ENCODE measurements around the gene ETFB. TPM values are rescaled to one million over a fixed set of nuclear protein-coding genes. Genes with fewer than 3 reads are reported as not detected.
A peak's percentile ranks its signal among the peaks of the same experiment; 100 is the strongest.
"Not testable (repeated sequence)": the region's sequence is repeated elsewhere in the genome, so short reads cannot be mapped to it uniquely, and the experiment has no call there.

Gene ETFB
- 10 to 100 TPM; 46.2 to 48.1 TPM for total RNA-seq
- polyA plus RNA-seq, result 100 to 1,000 TPM in 1 of 3 donors, 10 to 100 TPM in 2; 85.8 to 104 (median 91.5) TPM
- total RNA-seq, result 8.2 to 13.5 (median 10.6) reads per million in 6 experiments

DNA sequence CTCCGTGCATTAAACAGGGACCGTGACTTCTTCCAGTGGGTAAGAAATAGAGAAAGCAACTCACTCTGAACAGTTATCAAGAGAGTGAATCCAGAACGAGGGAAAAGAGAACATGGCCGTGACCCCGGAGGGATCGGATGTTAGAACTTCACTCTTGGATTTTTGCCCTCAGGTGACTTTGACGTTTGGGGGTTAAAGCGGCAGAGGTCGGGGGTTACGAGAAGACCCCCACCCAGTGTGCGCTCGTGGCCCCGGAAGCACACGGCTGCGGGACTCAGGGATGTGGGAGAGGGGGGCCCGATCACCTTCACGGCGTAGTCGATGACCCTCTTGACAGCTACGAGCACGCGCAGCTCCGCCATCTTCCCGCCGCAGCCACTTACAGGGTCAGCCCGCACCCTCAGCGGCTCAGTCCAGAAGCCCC, at the start of gene ETFB:
Gene ETFB (minus strand): TSS at position 424 of the 424 bp plus-strand sequence. CDS start 62 bp downstream, at position 362.
- POLR2A ChIA-PET, result interaction anchor here (0.9 to 1.4 kb wide), 4 partner anchors 12 to 76 kb away, joined by 3 to 10 read pairs (median 5); no protein-coding TSS in a partner anchor
- H3K36me3 Mint-ChIP-seq, result peaks cover 0 to 2% (median 0%) of the 10 kb centered on the region in 3 donors
- ATAC-seq, result peak in 1 of 2 donors; percentile 1
- no peaks in the 10 kb centered on the region for H3K9me3 Mint-ChIP-seq
- peak within 1 kb of the TSS; percentile 93 to 100 (median 98) for H3K4me3 Mint-ChIP-seq
- no peaks in the 10 kb centered on the region for H3K27me3 Mint-ChIP-seq
- H3K4me1 Mint-ChIP-seq, result peaks cover 51 to 77% (median 69%) of the 10 kb centered on the region in 4 donors
- peak within 1 kb of the TSS; percentile 83 to 98 (median 97) for H3K27ac Mint-ChIP-seq
- DNase-seq, result peak in 1 of 10 donors; percentile 7

DNA sequence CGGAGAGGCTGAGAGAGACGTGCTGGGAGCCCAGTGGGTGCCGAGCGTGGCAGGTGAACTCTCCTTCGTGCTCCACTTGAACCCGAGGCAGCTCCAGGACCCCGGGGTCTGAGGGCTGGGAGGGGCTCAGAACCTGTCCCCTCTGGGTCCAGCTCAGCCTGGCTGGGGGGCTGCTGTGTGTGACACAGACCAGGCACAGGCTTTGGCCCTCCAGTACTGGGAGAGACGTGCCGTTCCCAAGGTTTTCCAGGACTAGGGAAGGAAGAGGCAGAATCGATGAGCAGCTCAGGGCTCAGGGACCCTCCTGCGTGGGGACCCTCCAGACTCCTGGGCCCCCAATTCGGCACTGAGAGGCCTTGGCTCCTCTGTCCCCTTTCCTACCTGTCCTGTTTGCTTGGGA, 49.0 kb upstream of the ETFB start:
- Mint-ChIP-seq H3K4me3 (no peak overlapping the region), H3K27me3 (peaks cover 3 to 20% (median 14%) of the 10 kb centered on the region in 5 donors), H3K36me3 (no peaks in the 10 kb centered on the region), H3K27ac (no peak overlapping the region), H3K4me1 (peaks cover 0 to 23% (median 5%) of the 10 kb centered on the region in 4 donors), H3K9me3 (no peaks in the 10 kb centered on the region)
- POLR2A ChIA-PET, result no interaction called here
- ATAC-seq (no peak), DNase-seq (no peak)

DNA sequence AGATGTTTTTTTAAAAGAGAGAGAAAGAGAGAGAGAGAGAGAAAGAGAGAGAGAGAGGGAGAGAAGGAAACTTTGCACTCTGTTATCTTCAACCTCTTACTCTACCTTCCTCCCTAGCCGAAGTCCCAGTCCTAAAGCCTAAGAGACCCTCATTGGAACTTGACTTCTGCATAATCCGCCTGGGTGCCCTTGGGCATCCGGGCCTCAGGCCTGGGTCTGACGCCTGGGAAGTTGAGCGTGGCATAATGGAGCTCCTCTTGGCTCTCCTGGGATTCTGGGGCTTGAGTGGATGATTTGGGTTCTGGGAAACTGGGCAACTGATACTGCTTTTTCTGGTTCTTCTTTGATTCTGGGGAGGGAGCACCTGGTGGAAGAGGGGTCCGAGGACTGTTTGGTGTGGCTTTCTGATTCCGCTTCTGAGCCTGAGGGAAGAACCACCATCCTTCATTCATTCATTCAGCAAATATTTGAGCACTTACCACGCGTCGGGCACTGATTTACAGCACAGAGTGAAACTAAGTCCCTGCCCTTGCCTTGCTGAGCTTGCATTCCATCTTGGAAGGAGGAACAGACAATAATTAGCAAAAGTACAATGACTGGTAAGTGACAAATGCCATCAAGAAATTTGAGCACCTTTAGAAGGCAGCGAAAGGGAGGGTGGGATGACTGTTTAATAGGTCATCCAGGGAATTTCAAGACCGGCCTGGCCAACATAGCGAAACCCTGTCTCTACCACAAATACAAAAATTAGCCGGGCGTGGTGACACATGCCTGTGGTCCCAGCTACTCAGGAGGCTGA, 45.0 kb upstream of the ETFB start:
- no peak overlapping the region for H3K4me3 Mint-ChIP-seq
- no peak for DNase-seq
- POLR2A ChIA-PET, result no interaction called here

DNA sequence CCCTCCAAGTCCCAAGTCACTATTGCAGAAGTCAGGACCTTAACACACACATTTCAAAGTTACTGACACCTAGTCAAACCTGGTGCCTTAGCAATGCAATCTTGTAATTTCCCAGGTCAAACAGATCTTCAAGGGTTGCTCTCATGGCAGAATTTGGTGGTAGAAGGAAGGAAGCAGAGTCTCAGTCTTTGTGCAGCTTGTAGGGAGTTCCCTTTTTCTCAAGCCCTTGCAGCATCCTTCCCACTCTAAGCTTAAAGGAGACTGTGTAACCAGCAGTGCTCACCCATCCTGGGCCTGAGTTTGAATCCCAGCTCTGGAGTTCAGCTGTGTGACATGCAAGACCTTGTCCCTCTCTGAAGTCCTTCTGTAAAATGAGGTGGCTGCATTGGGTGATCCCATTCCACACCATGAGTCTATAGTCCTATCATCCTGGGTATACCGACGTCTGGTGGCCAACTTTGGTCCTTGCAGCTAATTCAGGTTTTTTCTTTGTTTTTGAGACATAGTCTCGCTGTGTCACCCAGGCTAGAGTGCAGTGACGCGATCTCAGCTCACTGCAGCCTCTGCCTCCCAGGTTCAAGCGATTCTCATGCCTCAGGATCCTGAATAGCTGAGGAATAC, 41.4 kb upstream of the ETFB start:
- ATAC-seq, result peak; percentile 50 to 63
- peaks cover 0 to 10% (median 6%) of the 10 kb centered on the region in 3 donors for H3K36me3 Mint-ChIP-seq
- peak overlapping the region in 1 of 10 donors; percentile 9 for H3K27ac Mint-ChIP-seq
- no peak overlapping the region for H3K4me3 Mint-ChIP-seq
- H3K4me1 Mint-ChIP-seq, result peaks cover 0 to 15% (median 0%) of the 10 kb centered on the region in 4 donors
- DNase-seq, result peak in 4 of 10 donors; percentile 9 to 37 (median 24)
- POLR2A ChIA-PET, result no interaction called here
- H3K27me3 Mint-ChIP-seq, result peaks cover 0 to 22% (median 7%) of the 10 kb centered on the region in 5 donors
- H3K9me3 Mint-ChIP-seq, result peaks cover 0 to 13% (median 8%) of the 10 kb centered on the region in 9 donors

More for the DNA sequence above, 45.0 kb upstream of the ETFB start:
- Mint-ChIP-seq H3K27me3 (peaks cover 0 to 18% (median 6%) of the 10 kb centered on the region in 5 donors), H3K27ac (no peak overlapping the region), H3K9me3 (peaks cover 0 to 2% (median 0%) of the 10 kb centered on the region in 9 donors), H3K36me3 (no peaks in the 10 kb centered on the region), H3K4me1 (peaks cover 0 to 15% (median 0%) of the 10 kb centered on the region in 4 donors)
- ATAC-seq, result no peak

DNA sequence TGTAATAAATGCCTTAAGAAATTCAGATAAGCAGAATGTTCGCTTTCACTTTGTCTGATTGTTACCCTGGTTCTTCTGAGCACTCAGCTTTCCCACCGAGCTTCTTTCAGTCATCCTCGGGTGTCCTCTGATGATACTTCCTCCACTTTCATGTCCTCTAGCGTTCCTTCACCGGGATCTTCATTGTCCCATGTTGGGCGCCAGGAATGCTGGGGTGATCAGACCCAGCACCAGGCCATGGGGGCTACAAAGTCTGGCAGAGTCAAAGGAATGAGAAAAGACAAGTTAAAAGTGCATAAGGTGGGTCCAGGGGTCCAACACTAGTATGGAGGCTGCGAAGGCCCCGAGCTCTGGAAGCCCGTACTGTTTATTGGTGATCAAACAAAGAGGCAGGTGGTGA, 35.9 kb upstream of the ETFB start:
- Mint-ChIP-seq H3K4me1 (peaks cover 0 to 15% (median 1%) of the 10 kb centered on the region in 4 donors), H3K4me3 (no peak overlapping the region), H3K27ac (peak overlapping the region in 1 of 10 donors; percentile 21), H3K9me3 (peaks cover 0 to 26% (median 21%) of the 10 kb centered on the region in 9 donors), H3K27me3 (peaks cover 0 to 14% (median 3%) of the 10 kb centered on the region in 5 donors), H3K36me3 (peaks cover 0 to 20% (median 11%) of the 10 kb centered on the region in 3 donors)
- no peak for DNase-seq
- no peak for ATAC-seq
- POLR2A ChIA-PET, result interaction anchor here (0.6 kb wide), 1 partner anchor 33 kb away, joined by 6 read pairs; no protein-coding TSS in a partner anchor

DNA sequence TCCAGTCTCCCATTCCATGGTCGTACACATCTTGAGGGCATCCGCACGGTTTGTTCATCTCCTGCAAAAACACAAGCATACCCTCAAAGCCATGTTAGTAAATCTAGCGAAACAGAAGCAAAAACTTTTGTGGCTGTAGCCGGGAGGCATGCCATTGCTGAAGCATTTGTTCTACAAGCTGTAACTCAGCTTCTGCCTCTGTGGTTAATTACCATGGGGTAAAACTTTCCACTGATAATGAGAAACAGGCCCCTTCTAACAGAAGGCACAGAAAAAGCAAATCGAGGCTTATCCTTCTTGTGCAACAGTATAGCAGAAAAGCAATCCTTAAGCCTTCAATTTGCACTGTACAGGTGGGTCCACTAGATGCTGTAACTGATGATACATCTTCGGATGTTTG, 33.7 kb upstream of the ETFB start:
- POLR2A ChIA-PET, result interaction anchor here (0.5 kb wide), 1 partner anchor 51 kb away, joined by 3 read pairs; no protein-coding TSS in a partner anchor
- ATAC-seq, H3K27me3 Mint-ChIP-seq, H3K27ac Mint-ChIP-seq, H3K4me3 Mint-ChIP-seq, DNase-seq: not testable (repeated sequence)
- Mint-ChIP-seq H3K36me3 (peaks cover 0 to 20% (median 11%) of the 10 kb centered on the region in 3 donors), H3K9me3 (peaks cover 0 to 24% (median 21%) of the 10 kb centered on the region in 9 donors), H3K4me1 (peaks cover 2 to 30% (median 5%) of the 10 kb centered on the region in 4 donors)

DNA sequence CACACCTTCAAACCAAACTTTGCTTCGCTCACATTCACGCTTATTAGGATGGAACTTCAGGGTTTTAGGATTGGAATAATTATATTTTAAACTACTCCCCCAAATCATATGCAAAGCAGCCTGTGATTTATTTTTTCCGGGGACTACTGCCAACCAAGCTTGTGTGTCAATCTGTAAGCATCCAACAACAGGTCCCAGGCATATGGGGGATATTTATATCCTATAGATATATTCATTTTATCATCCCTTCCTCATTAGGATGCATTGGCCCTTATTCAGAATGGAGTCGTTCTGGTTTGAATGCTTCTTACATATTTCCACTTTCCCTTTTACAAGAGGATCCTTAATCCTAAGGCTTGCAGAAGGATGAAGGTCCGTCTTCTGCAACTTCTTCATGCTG, 33.0 kb upstream of the ETFB start:
- peaks cover 0 to 7% (median 0%) of the 10 kb centered on the region in 5 donors for H3K27me3 Mint-ChIP-seq
- no peak overlapping the region for H3K4me3 Mint-ChIP-seq
- H3K9me3 Mint-ChIP-seq, result peaks cover 0 to 24% (median 21%) of the 10 kb centered on the region in 9 donors
- no peak for ATAC-seq
- H3K4me1 Mint-ChIP-seq, result peaks cover 2 to 37% (median 12%) of the 10 kb centered on the region in 4 donors
- no peak for DNase-seq
- no peak overlapping the region for H3K27ac Mint-ChIP-seq
- peaks cover 0 to 20% (median 11%) of the 10 kb centered on the region in 3 donors for H3K36me3 Mint-ChIP-seq
- POLR2A ChIA-PET, result interaction anchor here (1.0 kb wide), 1 partner anchor 42 kb away, joined by 3 read pairs; no protein-coding TSS in a partner anchor

DNA sequence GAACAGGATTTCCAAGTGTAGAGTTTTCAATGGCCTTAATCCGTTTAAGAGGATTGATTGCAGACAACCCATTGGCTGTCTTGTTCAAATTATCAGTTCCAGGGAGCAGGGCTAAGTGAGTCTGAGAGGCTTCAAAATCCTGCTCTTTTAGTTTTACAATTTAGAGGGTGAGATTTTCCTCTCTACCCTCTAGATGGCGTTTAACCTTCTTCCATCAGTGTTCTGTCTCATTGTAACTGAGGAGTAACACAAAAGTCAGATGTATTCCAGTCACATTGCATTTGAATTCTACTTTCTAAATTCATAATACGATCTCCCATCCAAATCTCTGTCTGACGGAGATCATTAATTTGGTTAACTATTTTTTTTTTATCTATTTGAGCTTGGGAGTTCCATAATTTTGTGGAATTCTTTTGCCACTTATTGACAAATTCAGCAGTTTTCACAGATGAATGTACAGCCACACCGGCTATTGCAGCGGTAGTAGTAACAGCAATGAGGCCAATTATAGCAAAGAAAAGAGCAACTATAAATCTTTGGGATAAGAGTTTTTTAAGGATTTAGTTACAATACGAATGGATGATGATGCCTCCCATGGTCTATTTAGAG, 32.0 kb upstream of the ETFB start:
- POLR2A ChIA-PET, result interaction anchor here (0.6 kb wide), 1 partner anchor 259 kb away, joined by 3 read pairs; no protein-coding TSS in a partner anchor
- peak in 2 of 10 donors; percentile 30 to 33 for DNase-seq
- no peak for ATAC-seq
- Mint-ChIP-seq H3K4me1 (peaks cover 5 to 44% (median 18%) of the 10 kb centered on the region in 4 donors), H3K9me3 (peaks cover 0 to 19% (median 17%) of the 10 kb centered on the region in 9 donors), H3K36me3 (peaks cover 0 to 15% (median 9%) of the 10 kb centered on the region in 3 donors), H3K4me3 (no peak overlapping the region), H3K27me3 (peaks cover 0 to 3% (median 0%) of the 10 kb centered on the region in 5 donors), H3K27ac (no peak overlapping the region)

DNA sequence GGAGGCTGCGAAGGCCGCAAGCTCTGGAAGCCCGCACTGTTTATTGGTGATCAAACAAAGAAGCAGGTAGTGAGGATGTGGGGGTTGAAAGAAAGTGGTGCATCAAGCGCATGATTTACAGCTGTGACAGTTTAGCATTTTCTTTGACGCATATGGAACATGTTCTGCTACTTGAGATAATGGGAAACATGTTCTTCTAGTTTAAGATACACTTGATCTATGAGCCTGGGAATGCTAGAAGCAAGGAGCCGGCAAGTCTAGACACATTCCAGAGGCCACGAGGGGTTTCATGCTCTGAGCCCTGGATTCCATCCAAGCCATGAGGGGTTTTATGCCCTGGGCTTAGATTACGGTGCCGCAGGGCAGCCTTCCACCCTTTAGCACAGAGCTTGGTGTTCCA, 31.3 kb upstream of the ETFB start:
- H3K9me3 Mint-ChIP-seq, result peaks cover 0 to 12% (median 10%) of the 10 kb centered on the region in 9 donors
- H3K4me3 Mint-ChIP-seq, H3K27me3 Mint-ChIP-seq, DNase-seq, H3K27ac Mint-ChIP-seq, ATAC-seq, H3K36me3 Mint-ChIP-seq: not testable (repeated sequence)
- peaks cover 5 to 47% (median 19%) of the 10 kb centered on the region in 4 donors for H3K4me1 Mint-ChIP-seq
- POLR2A ChIA-PET, result interaction anchor here (0.7 kb wide), 1 partner anchor 56 kb away, joined by 4 read pairs; no protein-coding TSS in a partner anchor

DNA sequence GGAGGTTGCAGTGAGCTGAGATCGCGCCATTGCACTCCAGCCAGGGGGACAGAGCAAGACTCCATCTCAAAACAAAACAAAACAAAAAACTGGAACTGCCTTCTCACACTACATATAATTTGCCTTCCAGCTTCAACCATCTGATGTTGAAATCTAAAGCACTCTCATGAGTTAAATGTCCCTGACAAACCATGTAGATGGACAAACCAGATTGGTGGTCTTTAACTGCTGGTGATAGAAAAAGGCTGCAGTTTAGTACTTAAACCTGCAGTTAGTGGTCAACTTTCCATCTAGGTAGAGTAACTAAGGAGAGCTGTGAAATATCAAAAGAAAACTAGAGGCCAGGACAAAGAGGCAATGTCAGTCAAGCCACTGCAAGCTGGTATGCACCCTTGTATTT, 30.0 kb upstream of the ETFB start:
- H3K36me3 Mint-ChIP-seq, result no peaks in the 10 kb centered on the region
- no peak overlapping the region for H3K27ac Mint-ChIP-seq
- peaks cover 0 to 4% (median 0%) of the 10 kb centered on the region in 5 donors for H3K27me3 Mint-ChIP-seq
- no peak for ATAC-seq
- DNase-seq, result no peak
- peaks cover 0 to 3% (median 0%) of the 10 kb centered on the region in 9 donors for H3K9me3 Mint-ChIP-seq
- H3K4me1 Mint-ChIP-seq, result peaks cover 5 to 51% (median 22%) of the 10 kb centered on the region in 4 donors
- POLR2A ChIA-PET, result interaction anchor here (0.6 kb wide), 1 partner anchor 26 kb away, joined by 3 read pairs; no protein-coding TSS in a partner anchor
- H3K4me3 Mint-ChIP-seq, result peak overlapping the region in 3 of 10 donors; percentile 1 to 46 (median 20)

DNA sequence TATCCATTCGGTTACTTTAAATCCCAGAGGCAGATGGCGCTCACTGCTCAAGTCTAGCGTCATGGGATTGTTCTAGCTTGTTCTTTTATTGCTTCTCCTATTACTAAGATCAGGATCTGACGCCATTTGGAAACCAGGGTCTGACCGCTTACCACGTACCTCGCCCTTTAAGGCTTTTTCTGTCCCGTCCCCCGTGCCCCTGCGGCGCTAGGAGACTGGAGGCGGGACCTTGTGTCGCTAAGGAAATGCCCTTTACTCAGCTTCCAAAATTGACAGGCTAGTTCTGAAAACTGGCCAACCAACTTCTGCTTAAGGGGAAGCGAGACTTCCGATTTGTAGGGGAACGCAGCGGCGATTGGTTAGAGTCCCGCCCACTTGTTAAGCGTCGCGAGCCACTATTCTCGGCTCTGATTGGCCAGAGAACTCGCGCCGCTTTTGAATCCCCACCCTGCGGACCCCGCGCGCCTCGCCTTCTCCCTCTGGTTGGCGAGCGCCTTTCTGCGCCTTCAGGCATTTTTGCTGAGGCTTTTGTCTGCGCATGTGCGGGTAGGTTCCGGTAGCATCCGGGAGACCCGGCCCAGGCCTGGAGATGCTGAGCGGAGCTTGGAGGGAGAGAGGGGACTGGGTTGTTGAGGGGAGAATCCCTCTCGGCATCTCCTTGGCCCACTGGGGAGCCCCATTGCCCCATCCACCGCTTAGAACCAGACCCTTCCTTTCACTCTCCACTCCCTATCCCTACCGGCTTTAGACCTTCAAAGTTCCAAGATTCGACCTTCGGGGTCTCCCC, 28.1 kb upstream of the ETFB start:
- ATAC-seq, result peak; percentile 97 to 98
- peaks cover 0 to 6% (median 0%) of the 10 kb centered on the region in 5 donors for H3K27me3 Mint-ChIP-seq
- peaks cover 9 to 55% (median 27%) of the 10 kb centered on the region in 4 donors for H3K4me1 Mint-ChIP-seq
- H3K27ac Mint-ChIP-seq, result peak overlapping the region; percentile 70 to 93 (median 88)
- H3K36me3 Mint-ChIP-seq, result no peaks in the 10 kb centered on the region
- H3K9me3 Mint-ChIP-seq, result no peaks in the 10 kb centered on the region
- POLR2A ChIA-PET, result interaction anchor here (0.6 to 1.5 kb wide), 4 partner anchors 18 to 47 kb away, joined by 3 to 13 read pairs (median 3); partner anchors contain the start of gene ETFB
- H3K4me3 Mint-ChIP-seq, result peak overlapping the region; percentile 81 to 93 (median 88)
- peak; percentile 63 to 92 (median 84) for DNase-seq
